HCT116 (cell line): ENCODE results near the gene RNF152. TPM values are rescaled to one million over a fixed set of nuclear protein-coding genes. Genes with fewer than 3 reads are reported as not detected.

Experiments used
- ATAC-seq: fragments of 200-7000 bp; cut with Tn5 transposase; 2 replicates; pipeline ENCODE4 v1.9.1; 2020; ENCODE audit warnings: mild to moderate bottlenecking, moderate library complexity
- BruUV-seq: library from RNA; stranded (reverse); fragments of 400-500 nt; replicated peaks from 2 replicates; lab custom pipeline; 2021; lab: Mats Ljungman, UMichigan
- CTCF ChIA-PET: fragments of 300-600 bp; sonication (Branson Sonifier 250); formaldehyde crosslinking; loops from one replicate; lab custom pipeline; 2021; ENCODE audit warnings: antibody characterized with exemption; lab: Charles Lee
- POLR2A ChIA-PET: fragments of 300-600, 350-600 bp; sonication (Branson Sonifier 250); formaldehyde crosslinking; loops from one replicate; lab custom pipeline; 2021; ENCODE audit warnings: antibody characterized with exemption; lab: Charles Lee
- RAD21 ChIA-PET, 2 experiments: fragments of 300-600 bp; sonication (Branson Sonifier 250); formaldehyde crosslinking; loops; one replicate each; lab custom pipeline; 2023; ENCODE audit warnings: low total read pairs in 2 of 2; ENCODE audit not compliant: uncharacterized antibody in 2 of 2, unreplicated experiment in 2 of 2, low non-redundant PET in 1 of 2; lab: Charles Lee
- DNase-seq: peaks from one replicate; pipeline ENCODE4 v3.0.0-alpha.2; 2010; ENCODE audit warnings: low read depth, low spot score
- H2AFZ ChIP-seq: fragments of 200-600 bp; shearing (Covaris generic), sonication (generic); 2 replicates; pipeline ENCODE4 v1.6.1; 2017; ENCODE audit warnings: low read depth, mixed run types, mixed read lengths, antibody characterized with exemption, low read length; ENCODE audit not compliant: poor library complexity, severe bottlenecking
- H3K27ac ChIP-seq: 2 replicates; pipeline ENCODE4 v1.5.1; 2012; ENCODE audit warnings: low read depth, low read length
- H3K27me3 ChIP-seq: fragments of 200-600 bp; sonication (generic); 2 replicates; pipeline ENCODE4 v1.6.1; 2016; ENCODE audit warnings: mixed run types, low read length, mixed read lengths; ENCODE audit not compliant: insufficient read depth
- H3K36me3 ChIP-seq, 2 experiments: fragments of 200-500 bp in 1 of 2; fragments of 200-600 bp in 1 of 2; sonication (Bioruptor generic) in 1 of 2; sonication (generic) in 1 of 2; 2 replicates each; pipeline versions ENCODE4 v1.5.1 to v1.6.1; 2014 to 2016; ENCODE audit warnings: low read length in 2 of 2, inconsistent platforms in 1 of 2, mixed read lengths in 1 of 2, mixed run types in 1 of 2; ENCODE audit not compliant: insufficient read depth in 2 of 2, control insufficient read depth in 1 of 2
- H3K4me1 ChIP-seq, 2 experiments: fragments of 200-600 bp in 1 of 2; sonication (generic) in 1 of 2; 2 replicates each; pipeline versions ENCODE4 v1.5.1 to v1.6.1; 2012 to 2017; ENCODE audit warnings: low read length in 2 of 2, inconsistent platforms in 1 of 2, mild to moderate bottlenecking in 1 of 2, mixed read lengths in 1 of 2, mixed run types in 1 of 2, moderate library complexity in 1 of 2; ENCODE audit not compliant: insufficient read depth in 2 of 2, control insufficient read depth in 1 of 2
- H3K4me2 ChIP-seq: fragments of 200-600 bp; sonication (generic); 2 replicates; pipeline ENCODE4 v1.6.1; 2017; ENCODE audit warnings: mixed run types, low read length, mixed read lengths
- H3K4me3 ChIP-seq, 2 experiments: fragments of 200-600 bp in 1 of 2; sonication (generic) in 1 of 2; replicated peaks in 1 of 2; 2 replicates each; pipeline ENCODE4 v1.5.1; 2011 to 2016; ENCODE audit warnings: low read length in 2 of 2, control low read depth in 1 of 2, low read depth in 1 of 2, mild to moderate bottlenecking in 1 of 2, mixed read lengths in 1 of 2, mixed run types in 1 of 2
- H3K79me2 ChIP-seq: fragments of 200-600 bp; sonication (generic); 2 replicates; pipeline ENCODE4 v1.6.1; 2017; ENCODE audit warnings: mild to moderate bottlenecking, mixed run types, low read length, moderate library complexity, mixed read lengths; ENCODE audit not compliant: insufficient read depth
- H3K9ac ChIP-seq: fragments of 200-600 bp; sonication (generic); 2 replicates; pipeline ENCODE4 v1.6.1; 2016; ENCODE audit warnings: low read length, mixed read lengths
- H3K9me2 ChIP-seq: fragments of 200-600 bp; sonication (generic), shearing (Covaris generic); 2 replicates; pipeline ENCODE4 v1.6.1; 2017; ENCODE audit warnings: mixed run types, mild to moderate bottlenecking, moderate library complexity; ENCODE audit not compliant: insufficient read depth
- H3K9me3 ChIP-seq, 2 experiments: fragments of 200-500 bp in 1 of 2; fragments of 200-600 bp in 1 of 2; sonication (Bioruptor generic) in 1 of 2; sonication (generic) in 1 of 2; 2 replicates each; pipeline ENCODE4 v1.6.1; 2014 to 2017; ENCODE audit warnings: low read length in 2 of 2, mixed read lengths in 2 of 2, inconsistent platforms in 1 of 2, low read depth in 1 of 2, mild to moderate bottlenecking in 1 of 2, mixed run types in 1 of 2, moderate library complexity in 1 of 2; ENCODE audit not compliant: control insufficient read depth in 1 of 2, insufficient read depth in 1 of 2
- H4K20me1 ChIP-seq: fragments of 200-600 bp; sonication (generic), shearing (Covaris generic); 2 replicates; pipeline ENCODE4 v1.6.1; 2017; ENCODE audit warnings: mixed run types, mild to moderate bottlenecking, moderate library complexity; ENCODE audit not compliant: insufficient read depth
- CEBPB ChIP-seq: IDR thresholded peaks from 2 replicates; pipeline ENCODE4 v1.6.1; 2012; ENCODE audit warnings: low read depth
- ELF1 ChIP-seq: IDR thresholded peaks from 2 replicates; pipeline ENCODE4 v1.6.1; 2012; ENCODE audit warnings: low read depth, borderline replicate concordance
- EZH2phosphoT487 ChIP-seq: fragments of 200-600 bp; IDR thresholded peaks from 2 replicates; pipeline ENCODE4 v1.6.1; 2018; ENCODE audit warnings: antibody characterized with exemption, borderline replicate concordance
- FOSL1 ChIP-seq: IDR thresholded peaks from 2 replicates; pipeline ENCODE4 v1.6.1; 2012; ENCODE audit warnings: low read depth
- JUND ChIP-seq: IDR thresholded peaks from 2 replicates; pipeline ENCODE4 v1.6.1; 2012
- intact Hi-C: fragments of 100-400 bp; cut with micrococcal nuclease; formaldehyde crosslinking; loops from 2 replicates; pipeline ENCODE4 v1.10.0; 2022
- total RNA-seq: library from RNA; stranded (reverse); gene quantifications from one replicate; pipeline ENCODE4 v1.2.1, GENCODE V29; 2021; ENCODE audit not compliant: unreplicated experiment

The RNF152 gene
- total RNA-seq, 1 experiment from 2014 or later: 0.47 TPM

DNA sequence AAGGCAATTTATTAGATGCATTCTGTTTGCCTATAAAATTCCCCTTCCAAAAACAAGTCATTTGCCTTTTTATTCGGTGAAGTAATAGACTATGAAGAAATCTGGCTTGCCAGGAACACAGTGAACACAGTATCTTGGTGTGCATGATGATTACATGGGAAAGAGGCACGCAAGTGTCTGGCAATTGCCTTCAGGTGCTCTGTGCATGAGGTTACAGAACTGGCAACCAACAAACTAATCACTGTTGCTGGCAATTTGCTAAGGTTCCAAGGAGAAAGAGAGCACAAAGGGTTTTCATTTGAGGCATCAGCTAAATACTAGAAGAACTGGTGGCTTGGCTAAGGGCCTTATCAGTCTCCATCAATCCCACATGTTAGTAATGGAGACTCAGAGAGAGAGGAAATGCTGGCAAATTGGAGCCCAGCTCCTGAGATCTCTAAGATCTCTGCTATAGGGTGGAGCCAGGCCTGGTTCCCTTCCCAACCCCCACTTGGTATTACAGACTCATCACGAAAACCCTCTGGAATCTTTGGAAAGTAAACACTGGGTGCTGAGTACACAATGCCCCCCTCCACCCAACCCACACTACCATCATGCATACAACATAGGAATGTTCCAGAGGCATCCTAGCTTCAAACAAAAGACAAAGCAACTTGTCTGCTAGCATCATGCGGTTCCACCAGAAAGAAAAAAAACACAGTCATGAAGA is 10.4 kb downstream of the RNF152 start (continued):
- TF ChIP-seq ELF1 (no peak), FOSL1 (no peak)

DNA sequence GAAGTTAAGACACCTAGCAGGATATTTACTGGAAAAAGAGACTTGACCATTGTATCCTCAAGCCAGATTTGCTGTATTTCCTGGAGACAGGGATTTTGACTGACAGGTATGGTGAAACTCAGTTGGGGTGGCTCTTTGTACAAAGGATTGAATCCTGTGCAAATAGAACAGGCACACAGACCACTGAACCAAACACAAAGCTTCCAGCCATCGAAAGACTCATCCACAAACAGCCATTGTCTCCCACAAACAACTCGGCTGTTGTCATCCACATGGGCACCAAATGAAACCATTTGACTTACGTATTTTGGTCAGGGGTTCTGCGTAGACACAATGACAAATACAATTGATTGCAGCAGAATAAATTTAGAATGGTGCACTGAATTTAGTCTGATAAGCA is 15.9 kb downstream of the RNF152 start:
- Histone ChIP-seq H3K4me3 (no peak overlapping the region), H3K27ac (no peak overlapping the region)
- intact Hi-C loops: no loop called here
- TF ChIP-seq JUND: no peak
- TF ChIP-seq CEBPB: no peak
- TF ChIP-seq, all 23 proteins: peak for 0
- ChIA-PET CTCF (no interaction called here), POLR2A (no interaction called here), RAD21 (no interaction called here)
- no peak for ATAC-seq
- H4K20me1 ChIP-seq: no peaks in the 10 kb centered on the region
- no peaks in the 10 kb centered on the region for H3K4me1 ChIP-seq
- H3K9me3 ChIP-seq: no peaks in the 10 kb centered on the region
- H3K9me2 ChIP-seq: no peaks in the 10 kb centered on the region
- H2AFZ ChIP-seq: no peak overlapping the region
- no peak overlapping the region for H3K9ac ChIP-seq
- no peaks in the 10 kb centered on the region for H3K79me2 ChIP-seq
- BruUV-seq: no TSS peak
- no peaks in the 10 kb centered on the region; the same call in 1 of the 2 replicates for H3K27me3 ChIP-seq
- no peaks in the 10 kb centered on the region for H3K36me3 ChIP-seq
- no peak for DNase-seq
- H3K4me2 ChIP-seq: no peak overlapping the region

DNA sequence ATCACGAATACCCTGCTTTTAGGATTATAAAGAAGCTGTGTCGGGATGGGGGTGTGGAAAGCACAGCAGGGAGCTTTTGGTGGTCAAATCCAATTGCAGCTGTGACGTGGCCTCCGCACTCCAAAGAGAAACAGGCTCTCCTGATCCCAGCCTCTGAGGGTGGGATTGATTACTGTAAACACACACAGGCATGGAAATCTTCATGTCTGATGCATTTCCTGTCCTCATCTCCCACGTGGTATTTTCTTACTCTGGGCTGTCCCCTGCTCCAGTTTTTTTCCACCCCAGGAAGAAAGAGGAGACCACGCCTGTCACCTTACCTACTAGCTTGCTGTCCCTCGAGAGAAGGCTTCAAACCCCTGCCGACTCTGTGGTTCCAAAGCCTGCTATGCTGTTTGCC is 22.7 kb downstream of the RNF152 start:
- H3K4me2 ChIP-seq: no peak overlapping the region
- no TSS peak for BruUV-seq
- POLR2A ChIA-PET: no interaction called here
- no peak for TF ChIP-seq EZH2phosphoT487
- TF ChIP-seq ELF1: no peak
- ATAC-seq (no peak), DNase-seq (no peak)
- H3K9me2 ChIP-seq: no peaks in the 10 kb centered on the region
- H4K20me1 ChIP-seq: no peaks in the 10 kb centered on the region
- RAD21 ChIA-PET: no interaction called here
- no peaks in the 10 kb centered on the region for H3K4me1 ChIP-seq
- no peak overlapping the region for H3K4me3 ChIP-seq
- CTCF ChIA-PET: no interaction called here
- H3K79me2 ChIP-seq: no peaks in the 10 kb centered on the region
- H3K27ac ChIP-seq: no peak overlapping the region
- no peaks in the 10 kb centered on the region for H3K27me3 ChIP-seq
- no peaks in the 10 kb centered on the region for H3K36me3 ChIP-seq
- intact Hi-C loops: no loop called here
- no peak overlapping the region for H2AFZ ChIP-seq
- H3K9me3 ChIP-seq: no peaks in the 10 kb centered on the region
- no peak overlapping the region for H3K9ac ChIP-seq
